ENCODE results near the gene IMPA2.

- TF ChIP-seq CTCF (IDR thresholded peaks at IDR 0.05): no peak
- no peak for TF ChIP-seq POLR2A (IDR thresholded peaks at IDR 0.05)
Measured at GRCh38 chr18:12005538-12006487, 24.5 kb downstream of the IMPA2 start.
